ENCODE measurements around the gene DYTN.
A peak's percentile ranks its signal among the peaks of the same experiment; 100 is the strongest.

The DYTN gene

GRCh38 chr2:206696910-206697309 lies 21.3 kb downstream of the DYTN start:
- no peak for DNase-seq

GRCh38 chr2:206693399-206694137 lies 24.6 kb downstream of the DYTN start:
- DNase-seq, result peak; percentile 65

GRCh38 chr2:206692971-206693370 lies 25.2 kb downstream of the DYTN start:
- DNase-seq, result no peak

DNA sequence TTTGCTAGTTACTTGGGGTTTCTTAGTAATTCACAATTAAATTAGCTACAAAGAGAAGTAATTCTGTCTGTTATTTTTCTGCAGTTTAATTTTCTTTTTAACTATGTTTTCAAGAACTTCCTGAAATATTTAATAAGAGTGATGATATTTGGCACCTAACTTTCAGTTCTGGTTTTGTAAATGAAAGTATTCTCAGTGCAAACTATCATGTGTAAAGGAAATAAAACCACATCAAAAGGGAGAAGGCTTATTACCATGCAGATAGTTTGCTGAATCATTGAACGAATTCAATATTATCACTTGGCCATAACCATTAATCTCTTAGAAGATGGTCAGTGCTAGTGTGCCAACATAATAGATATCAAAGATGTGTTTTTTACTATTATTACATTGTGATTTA lies 29.2 kb downstream of the DYTN start:
- DNase-seq, result no peak

GRCh38 chr2:206688453-206688852 lies 29.7 kb downstream of the DYTN start:
- peak; percentile 23 for DNase-seq

- no peak for DNase-seq
Observed at GRCh38 chr2:206683546-206683945, 34.6 kb downstream of the DYTN start.

DNA sequence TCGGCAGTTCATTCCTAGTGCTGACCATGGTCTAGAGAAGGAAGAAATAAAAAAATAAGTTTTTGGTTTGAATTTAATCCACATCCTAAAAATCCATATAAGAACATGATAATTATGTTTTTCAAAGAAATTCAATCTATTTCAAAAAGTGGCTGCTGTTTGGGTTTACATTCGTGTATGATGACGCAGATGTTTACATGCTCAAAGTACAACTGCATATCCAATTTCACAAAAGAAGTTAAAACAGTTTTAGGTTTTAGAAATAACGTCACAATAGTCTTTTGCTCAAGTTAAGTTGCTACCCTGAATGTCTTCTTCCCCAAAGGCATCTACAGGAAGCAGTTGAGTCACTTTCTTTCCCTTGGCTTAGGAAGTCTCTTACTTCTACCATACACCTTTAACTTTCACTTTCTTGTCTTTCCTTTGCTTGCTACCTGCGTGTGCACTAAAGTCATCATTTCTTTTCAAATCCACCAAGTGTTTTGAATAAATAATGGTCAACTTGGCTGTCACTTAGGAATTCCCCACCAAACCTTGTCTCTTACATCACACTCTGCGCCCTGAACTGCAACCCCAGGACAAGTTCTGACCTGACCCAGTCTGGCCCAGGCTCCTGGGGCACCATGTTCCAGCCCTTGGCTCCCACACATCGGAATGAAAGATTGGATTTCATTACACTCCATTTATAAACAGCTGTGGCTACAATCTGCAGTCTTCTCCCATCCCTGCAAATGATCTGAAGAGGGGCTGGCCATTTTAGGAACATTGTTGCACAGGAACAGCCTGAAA lies 47.5 kb downstream of the DYTN start:
- no peak for DNase-seq

GRCh38 chr2:206665251-206665650 lies 52.9 kb downstream of the DYTN start:
- no peak for DNase-seq

DNA sequence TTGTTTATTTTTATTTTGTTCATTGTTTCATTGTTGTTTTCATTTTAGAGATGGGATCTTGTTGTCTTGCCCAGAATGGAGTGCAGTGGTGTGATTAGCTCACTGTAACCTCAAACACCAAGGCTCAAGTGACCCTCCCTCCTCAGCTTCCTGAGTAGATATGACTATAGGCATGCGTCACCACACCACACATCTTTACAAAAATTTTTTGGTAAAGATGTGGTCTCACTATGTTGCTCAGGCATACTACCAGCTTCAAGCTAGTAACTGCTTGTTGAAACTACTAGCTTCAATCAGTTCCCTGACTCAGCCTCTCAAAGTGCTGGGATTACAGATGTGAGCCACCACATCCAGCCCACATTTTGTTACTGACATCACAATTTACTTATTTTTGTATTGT lies 61.1 kb downstream of the DYTN start:
- no peak for DNase-seq

GRCh38 chr2:206647985-206648384 lies 70.2 kb downstream of the DYTN start:
- DNase-seq, result no peak

GRCh38 chr2:206642075-206643025 lies 75.8 kb downstream of the DYTN start, which contains the start of gene FAM237A:
Gene FAM237A (plus strand): TSS chr2:206642487. CDS start chr2:206644237, 1,750 bp downstream.
- DNase-seq, result peak; percentile 42

DNA sequence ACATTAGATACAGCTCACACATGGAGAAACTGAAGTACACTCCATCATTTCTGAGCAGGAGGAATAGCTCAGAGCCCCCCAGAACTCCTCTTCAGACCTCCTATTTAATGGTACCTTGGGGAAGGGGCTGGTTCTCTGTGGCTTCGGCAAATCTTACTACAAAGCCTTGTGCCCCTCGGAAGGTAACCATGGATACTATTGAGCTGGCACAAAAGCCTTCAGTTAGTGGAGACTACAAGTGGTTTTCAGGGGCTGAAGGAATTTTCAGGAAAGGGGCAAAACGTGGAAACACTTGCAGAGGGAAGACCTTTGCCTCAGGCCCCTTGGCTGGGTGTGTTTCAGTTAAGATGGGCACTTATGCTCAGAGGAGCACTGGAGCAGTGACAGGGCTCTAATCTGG lies 77.0 kb downstream of the DYTN start:
- DNase-seq, result no peak

- no peak for DNase-seq
Observed at GRCh38 chr2:206639636-206640035, 78.6 kb downstream of the DYTN start.

- DNase-seq, result no peak
Observed at GRCh38 chr2:206635015-206635414, 83.2 kb downstream of the DYTN start.

DNA sequence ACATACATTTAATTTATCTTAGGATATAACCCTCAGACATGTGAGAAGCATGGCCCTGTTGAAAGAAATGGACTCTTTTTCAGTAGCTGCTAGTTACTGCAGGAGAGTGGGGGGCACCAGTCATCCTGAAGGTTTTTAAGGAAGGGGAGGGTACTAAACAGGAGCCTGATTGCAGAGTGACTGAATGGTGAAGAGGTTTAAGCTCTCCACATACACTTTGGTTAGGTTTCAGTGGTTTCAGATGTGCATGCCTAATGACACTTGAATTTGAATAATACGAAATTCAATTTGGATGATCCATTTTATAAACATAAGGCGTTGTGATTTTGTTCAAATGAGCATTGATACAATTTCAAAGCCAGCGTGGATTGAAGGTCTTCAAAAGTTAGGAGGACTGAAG lies 86.9 kb downstream of the DYTN start:
- DNase-seq, result no peak

GRCh38 chr2:206627632-206628031 lies 90.6 kb downstream of the DYTN start:
- no peak for DNase-seq

DNA sequence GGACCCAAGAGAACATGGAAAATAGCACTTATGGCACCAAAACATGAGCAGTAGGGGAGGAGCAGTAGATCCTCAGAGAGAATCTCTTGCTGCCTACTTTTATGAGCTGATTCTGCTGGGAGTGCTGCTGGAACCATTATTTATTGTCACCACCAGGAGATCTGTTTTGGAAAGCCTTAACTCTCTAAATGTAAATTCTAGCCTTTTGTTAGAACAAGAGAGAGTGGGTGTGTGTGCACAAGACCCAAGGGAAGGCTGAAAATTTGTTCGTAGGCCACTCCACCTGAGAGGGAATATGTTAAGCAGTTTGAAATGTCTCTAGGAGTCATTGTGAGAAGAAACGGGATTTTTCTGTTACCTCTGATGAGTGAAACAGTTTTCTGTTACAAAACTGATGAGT lies 92.1 kb downstream of the DYTN start:
- DNase-seq, result no peak

- no peak for DNase-seq
Observed at GRCh38 chr2:206619011-206619410, 99.2 kb downstream of the DYTN start.

GRCh38 chr2:206616151-206616550 lies 102.0 kb downstream of the DYTN start:
- DNase-seq, result no peak

GRCh38 chr2:206615417-206616089 lies 102.6 kb downstream of the DYTN start:
- no peak for DNase-seq

- DNase-seq, result no peak
Observed at GRCh38 chr2:206614811-206615210, 103.4 kb downstream of the DYTN start.

DNA sequence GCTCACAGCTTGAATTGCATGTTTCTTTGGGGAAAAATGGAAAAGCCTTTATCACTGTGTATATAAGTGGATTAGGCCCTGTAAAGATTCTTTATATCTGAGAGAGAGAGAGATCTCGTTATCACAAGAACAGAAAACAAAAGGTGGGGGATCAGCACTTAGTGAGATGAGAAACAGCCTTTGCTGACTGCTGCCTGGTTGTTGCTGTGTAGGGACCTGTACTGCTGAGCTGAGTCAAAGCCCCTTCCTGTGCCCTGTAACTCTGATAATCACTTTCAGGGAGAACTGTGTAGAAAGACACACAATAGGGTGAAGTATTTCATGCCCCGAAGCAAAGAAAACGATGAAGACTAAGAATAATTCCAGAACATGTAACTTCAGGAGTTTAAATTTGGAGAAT lies 106.5 kb downstream of the DYTN start:
- DNase-seq, result no peak

GRCh38 chr2:206611191-206611590 lies 107.0 kb downstream of the DYTN start:
- DNase-seq, result no peak

All from RPMI8226 (cell line).